ENCODE data around the gene DLG5. TPM values are rescaled to one million over a fixed set of nuclear protein-coding genes. Genes with fewer than 3 reads are reported as not detected.

The DLG5 gene
- total and polyA plus RNA-seq, 4 donors, result 1.2 to 7.1 (median 4.6) TPM

- no peak overlapping the region for H3K27ac ChIP-seq (ENCODE audit: low read depth in 1 of 2, low read length in 2 of 2)
- H3K4me3 ChIP-seq (ENCODE audit: low read depth in 1 of 3, low read length in 3 of 3), result no peak overlapping the region
- WGBS, result 91% methylated on average over 13 of the region's 13 CpGs
- no peaks in the 10 kb centered on the region for H3K9me3 ChIP-seq (ENCODE audit: control insufficient read depth in 4 of 4, low read length in 3 of 4)
- no peaks in the 10 kb centered on the region for H3K27me3 ChIP-seq (ENCODE audit: control insufficient read depth in 4 of 4, insufficient read depth in 4 of 4, low read length in 3 of 4)
- TF ChIP-seq GABPA (IDR thresholded peaks at IDR 0.05 in 1 of 2, conservative IDR thresholded peaks at IDR 0.05 in 1 of 2) (no peak), JUND (IDR thresholded peaks at IDR 0.05) (no peak), FOXA2 (IDR thresholded peaks at IDR 0.05) (no peak), REST (IDR thresholded peaks at IDR 0.05) (no peak), NR2F2 (IDR thresholded peaks at IDR 0.05) (no peak), RAD21 (IDR thresholded peaks at IDR 0.05) (no peak), YY1 (IDR thresholded peaks at IDR 0.05) (no peak)
- TF ChIP-seq, protein P1, sequence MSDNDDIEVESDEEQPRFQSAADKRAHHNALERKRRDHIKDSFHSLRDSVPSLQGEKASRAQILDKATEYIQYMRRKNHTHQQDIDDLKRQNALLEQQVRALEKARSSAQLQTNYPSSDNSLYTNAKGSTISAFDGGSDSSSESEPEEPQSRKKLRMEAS (IDR thresholded peaks at IDR 0.05), result no peak
- H3K36me3 ChIP-seq (ENCODE audit: control insufficient read depth in 4 of 4, insufficient read depth in 3 of 4, low read depth in 1 of 4, low read length in 3 of 4), result peaks cover 2 to 33% (median 7%) of the 10 kb centered on the region in 4 donors
- DNase-seq (ENCODE audit: low spot score), result no peak
- no peak overlapping the region for H3K9ac ChIP-seq (ENCODE audit: low read depth in 1 of 2, low read length in 2 of 2)
- no peaks in the 10 kb centered on the region for H3K4me1 ChIP-seq (ENCODE audit: control insufficient read depth in 4 of 4, insufficient read depth in 4 of 4, low read length in 3 of 4)
Measured at GRCh38 chr10:77834943-77835668, 91.4 kb downstream of the DLG5 start.

- WGBS, result 94% methylated on average over 2 of the region's 2 CpGs
- Histone ChIP-seq H3K36me3 (ENCODE audit: control insufficient read depth in 4 of 4, insufficient read depth in 3 of 4, low read depth in 1 of 4, low read length in 3 of 4) (peaks cover 0 to 39% (median 8%) of the 10 kb centered on the region in 4 donors), H3K9me3 (ENCODE audit: control insufficient read depth in 4 of 4, low read length in 3 of 4) (no peaks in the 10 kb centered on the region), H3K27me3 (ENCODE audit: control insufficient read depth in 4 of 4, insufficient read depth in 4 of 4, low read length in 3 of 4) (no peaks in the 10 kb centered on the region), H3K4me1 (ENCODE audit: control insufficient read depth in 4 of 4, insufficient read depth in 4 of 4, low read length in 3 of 4) (no peaks in the 10 kb centered on the region), H3K4me3 (ENCODE audit: low read depth in 1 of 3, low read length in 3 of 3) (no peak overlapping the region), H3K9ac (ENCODE audit: low read depth in 1 of 2, low read length in 2 of 2) (no peak overlapping the region), H3K27ac (ENCODE audit: low read depth in 1 of 2, low read length in 2 of 2) (no peak overlapping the region)
- TF ChIP-seq RXRA (IDR thresholded peaks at IDR 0.05), result no peak
- no peak for TF ChIP-seq YY1 (IDR thresholded peaks at IDR 0.05)
- no peak for TF ChIP-seq HNF4G (IDR thresholded peaks at IDR 0.05)
- TF ChIP-seq TAF1 (conservative IDR thresholded peaks at IDR 0.05), result no peak
- no peak for TF ChIP-seq FOXA2 (IDR thresholded peaks at IDR 0.05)
- no peak for TF ChIP-seq SP1 (IDR thresholded peaks at IDR 0.05)
- no peak for TF ChIP-seq ATF3 (IDR thresholded peaks at IDR 0.05)
- no peak for TF ChIP-seq FOXA1 (IDR thresholded peaks at IDR 0.05)
- no peak for TF ChIP-seq REST (IDR thresholded peaks at IDR 0.05)
- TF ChIP-seq JUND (IDR thresholded peaks at IDR 0.05), result no peak
- no peak for TF ChIP-seq RAD21 (IDR thresholded peaks at IDR 0.05)
- TF ChIP-seq, protein P2, sequence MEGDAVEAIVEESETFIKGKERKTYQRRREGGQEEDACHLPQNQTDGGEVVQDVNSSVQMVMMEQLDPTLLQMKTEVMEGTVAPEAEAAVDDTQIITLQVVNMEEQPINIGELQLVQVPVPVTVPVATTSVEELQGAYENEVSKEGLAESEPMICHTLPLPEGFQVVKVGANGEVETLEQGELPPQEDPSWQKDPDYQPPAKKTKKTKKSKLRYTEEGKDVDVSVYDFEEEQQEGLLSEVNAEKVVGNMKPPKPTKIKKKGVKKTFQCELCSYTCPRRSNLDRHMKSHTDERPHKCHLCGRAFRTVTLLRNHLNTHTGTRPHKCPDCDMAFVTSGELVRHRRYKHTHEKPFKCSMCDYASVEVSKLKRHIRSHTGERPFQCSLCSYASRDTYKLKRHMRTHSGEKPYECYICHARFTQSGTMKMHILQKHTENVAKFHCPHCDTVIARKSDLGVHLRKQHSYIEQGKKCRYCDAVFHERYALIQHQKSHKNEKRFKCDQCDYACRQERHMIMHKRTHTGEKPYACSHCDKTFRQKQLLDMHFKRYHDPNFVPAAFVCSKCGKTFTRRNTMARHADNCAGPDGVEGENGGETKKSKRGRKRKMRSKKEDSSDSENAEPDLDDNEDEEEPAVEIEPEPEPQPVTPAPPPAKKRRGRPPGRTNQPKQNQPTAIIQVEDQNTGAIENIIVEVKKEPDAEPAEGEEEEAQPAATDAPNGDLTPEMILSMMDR (IDR thresholded peaks at IDR 0.05; ENCODE audit: low read depth, low read length, missing input control), result no peak
- no peak for TF ChIP-seq EGR1 (IDR thresholded peaks at IDR 0.05; ENCODE audit: low read depth in 2 of 2)
- TF ChIP-seq, protein P1 (IDR thresholded peaks at IDR 0.05), result no peak
- TF ChIP-seq HNF4A (conservative IDR thresholded peaks at IDR 0.05), result no peak
- TF ChIP-seq, protein P3, sequence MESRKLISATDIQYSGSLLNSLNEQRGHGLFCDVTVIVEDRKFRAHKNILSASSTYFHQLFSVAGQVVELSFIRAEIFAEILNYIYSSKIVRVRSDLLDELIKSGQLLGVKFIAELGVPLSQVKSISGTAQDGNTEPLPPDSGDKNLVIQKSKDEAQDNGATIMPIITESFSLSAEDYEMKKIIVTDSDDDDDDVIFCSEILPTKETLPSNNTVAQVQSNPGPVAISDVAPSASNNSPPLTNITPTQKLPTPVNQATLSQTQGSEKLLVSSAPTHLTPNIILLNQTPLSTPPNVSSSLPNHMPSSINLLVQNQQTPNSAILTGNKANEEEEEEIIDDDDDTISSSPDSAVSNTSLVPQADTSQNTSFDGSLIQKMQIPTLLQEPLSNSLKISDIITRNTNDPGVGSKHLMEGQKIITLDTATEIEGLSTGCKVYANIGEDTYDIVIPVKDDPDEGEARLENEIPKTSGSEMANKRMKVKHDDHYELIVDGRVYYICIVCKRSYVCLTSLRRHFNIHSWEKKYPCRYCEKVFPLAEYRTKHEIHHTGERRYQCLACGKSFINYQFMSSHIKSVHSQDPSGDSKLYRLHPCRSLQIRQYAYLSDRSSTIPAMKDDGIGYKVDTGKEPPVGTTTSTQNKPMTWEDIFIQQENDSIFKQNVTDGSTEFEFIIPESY (IDR thresholded peaks at IDR 0.05), result no peak
- no peak for TF ChIP-seq GABPA (IDR thresholded peaks at IDR 0.05 in 1 of 2, conservative IDR thresholded peaks at IDR 0.05 in 1 of 2)
- DNase-seq (ENCODE audit: low spot score), result no peak
Measured at GRCh38 chr10:77834540-77834939, 92.0 kb downstream of the DLG5 start.
